Measurements from ENCODE around the gene BRPF1.
A peak's percentile ranks its signal among the peaks of the same experiment; 100 is the strongest.

BRPF1 gene

DNA sequence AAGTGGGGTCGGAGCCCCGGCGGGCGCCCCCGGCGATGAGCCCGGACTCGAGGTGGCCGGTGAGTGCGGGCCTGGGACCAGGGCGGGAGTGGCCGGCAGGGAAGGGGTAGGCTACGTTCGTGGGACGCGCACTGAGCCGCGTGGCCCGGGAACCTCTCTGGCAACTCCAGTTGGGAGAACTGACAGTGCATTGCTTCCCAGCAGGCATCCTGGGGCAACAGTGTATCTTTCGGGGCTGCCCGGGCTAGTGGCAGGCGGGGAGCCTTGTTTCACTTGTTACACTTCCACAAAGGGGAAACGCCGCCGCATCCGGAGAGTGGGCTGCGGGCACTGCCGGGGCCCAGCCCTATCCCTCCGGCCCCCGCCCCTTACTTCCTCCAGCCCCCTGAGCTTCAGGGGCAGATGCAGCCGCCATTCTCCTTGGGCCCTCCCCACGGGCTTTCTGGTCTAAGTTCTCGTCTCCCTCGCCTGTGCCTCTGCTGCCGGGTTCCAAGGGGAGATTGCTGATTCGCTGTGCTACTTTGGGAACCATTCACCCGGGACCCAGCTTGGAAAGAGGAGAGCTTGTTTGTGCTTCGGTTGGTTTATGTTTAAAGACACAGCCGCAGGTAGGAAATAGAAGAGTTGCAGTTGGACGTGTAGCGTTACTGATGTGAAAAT lies 675 bp downstream of the BRPF1 start:
- DNase-seq (ENCODE audit: low read depth in 2 of 2): peak in 1 of 2 donors; percentile 35

DNA sequence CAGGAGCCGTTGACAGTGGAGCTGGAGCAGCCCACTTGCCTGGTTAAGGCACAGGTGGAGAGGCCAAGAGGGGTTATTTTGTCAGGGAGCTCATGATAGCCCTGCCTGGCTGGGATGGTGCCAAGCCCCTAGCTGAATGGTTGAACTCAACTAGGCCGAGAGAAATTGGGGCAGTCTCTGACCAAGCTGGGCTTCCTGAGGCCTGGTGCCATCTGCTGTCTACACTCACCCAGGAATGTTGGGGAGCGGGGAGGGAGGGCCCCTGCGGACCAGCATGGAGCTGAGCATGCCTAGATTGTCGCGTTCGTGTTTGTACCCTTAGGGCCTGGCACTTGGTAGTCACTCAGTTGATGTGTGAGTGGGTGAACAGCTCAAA lies 1.2 kb downstream of the BRPF1 start:
- DNase-seq (ENCODE audit: low read depth in 2 of 2): no peak

GRCh38 chr3:9736831-9737230 lies 5.3 kb downstream of the BRPF1 start:
- DNase-seq (ENCODE audit: low read depth in 2 of 2): no peak

GRCh38 chr3:9739181-9739580 lies 7.6 kb downstream of the BRPF1 start:
- no peak for DNase-seq (ENCODE audit: low read depth in 2 of 2)

DNA sequence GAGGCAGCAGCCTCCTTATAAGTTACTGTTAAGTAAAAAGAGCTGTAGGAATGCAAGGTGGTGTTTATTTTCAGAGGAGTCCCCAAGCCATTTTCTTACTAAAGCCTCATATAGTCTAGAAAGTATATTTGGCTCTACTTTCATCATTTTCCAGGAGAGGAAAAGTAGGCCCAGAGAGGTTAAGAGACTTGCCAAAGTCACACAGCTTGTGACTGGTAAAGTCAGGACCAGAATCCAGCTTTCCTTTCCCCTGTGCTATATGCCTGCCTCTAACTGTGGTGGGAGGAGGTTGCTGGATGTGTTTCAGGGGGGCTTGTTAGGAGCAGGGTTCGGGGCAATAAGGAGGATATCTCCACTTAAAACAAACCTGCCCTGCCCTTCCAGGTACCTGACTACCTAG lies 11.0 kb downstream of the BRPF1 start:
- DNase-seq (ENCODE audit: low read depth in 2 of 2): no peak

DNA sequence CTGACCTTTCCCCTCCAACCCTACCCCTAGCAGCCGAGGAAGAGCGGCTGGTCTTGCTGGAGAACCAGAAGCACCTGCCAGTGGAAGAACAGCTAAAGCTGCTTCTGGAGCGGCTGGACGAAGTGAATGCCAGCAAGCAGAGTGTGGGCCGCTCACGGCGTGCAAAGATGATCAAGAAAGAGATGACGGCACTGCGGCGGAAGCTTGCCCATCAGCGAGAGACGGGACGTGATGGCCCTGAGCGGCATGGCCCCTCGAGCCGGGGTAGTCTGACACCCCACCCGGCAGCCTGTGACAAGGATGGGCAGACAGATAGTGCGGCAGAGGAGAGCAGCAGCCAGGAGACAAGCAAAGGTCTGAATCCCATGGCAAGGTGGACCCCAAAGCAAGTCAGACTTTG lies 12.0 kb downstream of the BRPF1 start:
- DNase-seq (ENCODE audit: low read depth in 2 of 2): no peak

DNA sequence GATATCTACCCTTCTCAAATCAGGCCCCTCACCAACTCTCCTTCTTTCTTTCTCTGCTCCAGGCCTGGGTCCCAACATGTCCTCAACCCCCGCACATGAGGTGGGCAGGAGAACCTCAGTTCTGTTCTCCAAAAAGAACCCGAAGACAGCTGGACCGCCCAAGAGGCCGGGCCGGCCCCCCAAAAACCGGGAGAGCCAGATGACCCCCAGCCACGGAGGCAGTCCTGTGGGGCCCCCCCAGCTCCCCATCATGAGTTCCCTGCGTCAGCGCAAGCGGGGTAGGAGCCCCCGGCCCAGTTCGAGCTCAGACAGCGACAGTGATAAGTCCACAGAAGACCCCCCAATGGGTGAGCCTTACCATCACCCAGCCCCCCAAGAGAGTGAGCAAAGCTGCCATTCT lies 12.6 kb downstream of the BRPF1 start:
- no peak for DNase-seq (ENCODE audit: low read depth in 2 of 2)

DNA sequence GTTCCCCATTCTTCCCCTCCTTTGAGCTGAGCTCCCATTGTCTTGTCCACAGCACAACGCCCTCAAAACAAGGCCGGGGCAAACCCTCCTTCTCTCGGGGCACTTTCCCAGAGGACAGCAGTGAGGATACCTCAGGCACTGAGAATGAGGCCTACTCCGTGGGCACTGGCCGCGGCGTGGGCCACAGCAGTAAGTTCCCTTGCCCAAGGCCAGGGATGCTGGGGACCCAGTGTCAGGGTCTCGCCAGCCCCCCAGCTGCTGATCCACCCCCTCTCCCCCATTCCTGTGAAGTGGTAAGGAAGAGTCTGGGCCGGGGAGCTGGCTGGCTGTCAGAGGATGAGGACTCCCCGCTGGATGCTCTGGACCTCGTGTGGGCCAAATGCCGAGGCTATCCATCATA lies 14.0 kb downstream of the BRPF1 start:
- DNase-seq (ENCODE audit: low read depth in 2 of 2): no peak

GRCh38 chr3:9746330-9746729 lies 14.8 kb downstream of the BRPF1 start:
- DNase-seq (ENCODE audit: low read depth in 2 of 2): no peak

DNA sequence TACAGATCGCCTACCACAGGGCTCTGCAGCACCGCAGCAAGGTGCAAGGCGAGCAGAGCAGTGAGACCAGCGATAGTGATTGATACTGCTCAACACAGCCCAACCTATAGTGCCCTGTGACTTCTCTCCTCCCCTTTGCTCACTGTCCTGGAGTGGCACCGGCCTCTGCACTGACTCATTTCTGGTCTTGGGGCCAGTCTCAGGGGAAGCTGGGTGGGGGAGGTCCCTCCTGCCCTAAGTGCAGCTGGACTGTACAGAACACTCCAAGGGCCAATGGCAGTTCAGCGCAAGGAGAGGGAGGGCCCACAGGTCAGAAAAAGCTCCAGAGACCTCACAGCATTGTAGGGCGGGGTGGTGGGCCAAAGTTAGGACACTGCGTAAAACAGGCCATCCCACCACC lies 15.7 kb downstream of the BRPF1 start:
- no peak for DNase-seq (ENCODE audit: low read depth in 2 of 2)

DNA sequence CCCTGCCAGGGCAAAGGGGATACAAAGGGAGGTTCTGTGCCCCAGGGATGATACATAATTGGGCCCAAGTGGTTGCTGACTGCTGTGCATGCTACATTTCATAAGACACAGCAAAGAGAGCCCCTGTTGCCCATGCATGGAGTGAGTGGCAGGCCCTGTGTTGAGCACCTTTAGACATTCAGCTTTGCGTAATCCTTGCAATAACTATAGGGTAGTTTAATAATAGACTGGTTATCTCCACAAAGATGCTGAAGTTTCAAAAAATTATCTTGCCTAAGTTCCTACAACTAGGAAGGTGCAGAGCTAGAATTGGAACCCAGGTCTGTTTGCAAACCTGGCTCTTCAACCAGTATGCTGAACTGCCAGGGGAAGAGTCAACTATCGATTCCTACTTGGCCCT lies 16.5 kb downstream of the BRPF1 start:
- no peak for DNase-seq (ENCODE audit: low read depth in 2 of 2)

DNA sequence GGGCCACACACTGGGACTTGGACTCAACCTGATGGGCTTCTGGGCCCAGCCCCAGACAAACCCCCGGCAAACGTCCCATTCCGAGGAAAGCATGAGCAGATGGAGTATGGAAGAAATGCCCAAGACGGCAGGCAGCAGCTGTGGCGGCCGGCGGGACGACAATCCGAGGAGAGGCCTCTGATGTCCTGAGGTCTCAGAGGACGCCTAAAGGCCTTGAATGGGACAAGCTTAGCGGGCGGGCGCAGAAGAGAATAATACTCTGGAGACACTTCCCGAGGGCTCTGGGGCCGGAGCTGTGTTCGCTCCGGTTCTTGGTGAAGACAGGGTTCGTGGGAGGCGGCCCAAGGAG lies 17.7 kb downstream of the BRPF1 start:
- no peak for DNase-seq (ENCODE audit: low read depth in 2 of 2)

DNA sequence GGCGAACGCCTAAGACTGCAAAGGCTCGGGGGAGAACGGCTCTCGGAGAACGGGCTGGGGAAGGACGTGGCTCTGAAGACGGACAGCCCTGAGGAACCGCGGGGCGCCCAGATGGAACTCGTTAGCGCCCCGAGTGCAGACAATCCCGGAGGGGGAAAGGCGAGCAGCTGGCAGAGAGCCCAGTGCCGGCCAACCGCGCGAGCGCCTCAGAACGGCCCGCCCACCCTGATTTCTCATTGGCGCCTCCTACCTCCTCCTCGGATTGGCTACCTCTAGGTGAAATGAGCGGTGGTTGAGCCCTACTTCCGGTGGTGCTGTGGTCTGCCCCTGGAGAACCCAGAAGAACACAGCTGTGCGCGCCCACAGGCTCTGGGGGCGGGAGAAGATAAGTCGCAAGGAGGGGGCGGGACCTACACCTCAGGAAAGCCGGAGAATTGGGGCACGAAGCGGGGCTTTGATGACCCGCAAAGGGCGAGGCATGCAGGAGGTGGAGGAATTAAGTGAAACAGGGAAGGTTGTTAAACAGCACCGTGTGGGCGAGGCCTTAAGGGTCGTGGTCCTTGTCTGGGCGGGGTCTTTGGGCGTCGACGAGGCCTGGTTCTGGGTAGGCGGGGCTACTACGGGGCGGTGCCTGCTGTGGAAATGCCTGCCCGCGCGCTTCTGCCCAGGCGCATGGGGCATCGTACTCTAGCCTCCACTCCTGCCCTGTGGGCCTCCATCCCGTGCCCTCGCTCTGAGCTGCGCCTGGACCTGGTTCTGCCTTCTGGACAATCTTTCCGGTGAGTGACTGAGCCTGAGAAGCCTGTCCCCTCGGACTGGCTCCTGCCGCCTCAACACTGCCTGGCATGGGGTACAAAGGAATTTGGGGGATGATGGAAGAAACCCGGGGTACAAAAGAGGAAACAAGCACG lies 18.4 kb downstream of the BRPF1 start, which contains the start of gene OGG1:
Gene OGG1 (plus strand): TSS at position 308 of the 911 bp plus-strand sequence. CDS start 335 bp downstream, at position 643.
- DNase-seq (ENCODE audit: low read depth in 2 of 2): peak; percentile 96 to 97

DNA sequence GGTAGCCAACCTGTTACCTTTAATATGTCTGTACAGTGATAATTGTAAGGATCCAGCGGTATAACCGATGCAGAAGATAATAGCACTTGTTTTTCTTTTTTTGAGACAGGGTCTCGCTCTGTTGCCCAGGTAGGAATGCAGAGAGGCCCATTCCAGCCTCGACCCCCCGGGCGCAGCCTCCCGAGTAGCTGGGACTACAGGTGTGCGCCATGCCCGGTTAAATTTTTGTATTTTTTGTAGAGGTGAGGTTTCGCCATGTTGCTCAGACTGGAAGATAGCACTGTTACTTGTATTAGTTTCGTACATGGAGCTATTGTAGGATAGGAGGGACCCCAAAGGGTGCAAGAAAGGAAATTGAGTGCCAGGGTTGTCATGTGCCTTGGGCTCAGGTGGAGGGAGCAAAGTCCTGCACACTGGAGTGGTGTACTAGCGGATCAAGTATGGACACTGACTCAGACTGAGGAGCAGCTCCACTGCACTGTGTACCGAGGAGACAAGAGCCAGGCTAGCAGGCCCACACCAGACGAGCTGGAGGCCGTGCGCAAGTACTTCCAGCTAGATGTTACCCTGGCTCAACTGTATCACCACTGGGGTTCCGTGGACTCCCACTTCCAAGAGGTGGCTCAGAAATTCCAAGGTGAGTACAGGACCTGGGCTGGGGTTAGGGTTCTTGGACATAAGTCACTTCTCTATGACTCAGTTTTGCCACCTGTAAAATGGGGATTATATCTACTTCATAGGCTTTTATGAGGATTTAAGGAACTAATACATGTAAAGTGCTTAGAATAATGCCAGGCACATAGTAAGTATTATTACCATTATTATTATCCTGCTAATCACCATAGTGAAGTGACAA lies 19.2 kb downstream of the BRPF1 start:
- no peak for DNase-seq (ENCODE audit: low read depth in 2 of 2)

- no peak for DNase-seq (ENCODE audit: low read depth in 2 of 2)
These were observed 23.1 kb downstream of the BRPF1 start for GRCh38 chr3:9754678-9755077.

- no peak for DNase-seq (ENCODE audit: low read depth in 2 of 2)
These were observed 25.9 kb downstream of the BRPF1 start for GRCh38 chr3:9757427-9757826.

DNA sequence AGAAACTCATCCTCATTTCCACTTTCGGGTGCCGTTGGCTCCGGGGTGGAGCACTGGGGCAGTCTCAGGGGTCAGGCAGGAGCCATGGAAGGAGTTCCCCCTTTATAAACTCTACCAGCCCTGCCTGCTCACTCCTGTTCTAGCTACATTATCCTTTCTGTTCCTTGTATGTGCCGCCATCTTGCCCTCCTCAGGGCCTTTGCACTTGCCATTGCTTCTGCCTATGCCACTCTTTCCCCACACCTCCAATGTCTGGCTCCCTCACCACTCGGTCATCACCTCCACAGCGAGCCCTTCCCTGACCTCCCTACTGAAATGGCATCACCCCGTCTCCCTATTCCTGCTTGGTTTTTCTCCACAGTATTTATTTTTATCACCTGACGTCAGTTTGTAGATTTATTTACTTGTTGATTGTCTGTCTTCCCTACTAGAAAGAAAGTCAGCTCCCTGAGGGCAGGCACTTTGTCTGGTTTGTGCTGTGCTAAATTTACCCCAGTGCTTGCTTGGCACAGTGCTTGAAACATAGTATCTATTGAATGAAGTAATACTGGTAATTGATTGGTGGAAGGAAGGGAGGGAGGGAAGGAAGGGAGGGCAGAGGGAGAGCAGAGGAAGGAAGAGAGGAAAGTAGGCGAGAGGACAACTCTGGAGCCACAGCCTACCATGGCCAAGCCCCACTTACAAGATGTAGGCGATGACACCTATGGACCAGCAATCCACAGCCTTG lies 29.4 kb downstream of the BRPF1 start:
- no peak for DNase-seq (ENCODE audit: low read depth in 2 of 2)

- no peak for DNase-seq (ENCODE audit: low read depth in 2 of 2)
These were observed 30.4 kb downstream of the BRPF1 start for GRCh38 chr3:9761919-9762318.

DNA sequence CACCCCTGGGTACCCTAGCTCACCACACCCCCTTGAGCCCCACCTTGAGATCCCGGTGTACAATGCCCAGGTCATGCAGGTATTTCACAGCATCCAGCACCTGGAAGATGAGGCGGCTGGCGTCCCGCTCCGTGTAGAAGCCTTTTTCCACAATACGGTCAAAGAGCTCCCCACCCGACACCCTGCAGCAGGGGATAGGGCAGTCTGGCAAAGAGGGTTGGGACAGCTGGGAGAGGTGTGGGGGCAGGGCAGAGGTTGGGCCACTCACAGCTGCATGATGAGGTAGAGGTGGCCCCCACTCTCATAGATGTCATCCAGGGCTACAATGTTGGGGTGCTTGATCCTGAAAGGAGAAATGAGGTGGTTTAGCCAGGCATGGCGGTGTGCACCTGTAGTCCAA lies 31.3 kb downstream of the BRPF1 start:
- DNase-seq (ENCODE audit: low read depth in 2 of 2): no peak

- DNase-seq (ENCODE audit: low read depth in 2 of 2): no peak
These were observed 34.3 kb downstream of the BRPF1 start for GRCh38 chr3:9765865-9766264.

- DNase-seq (ENCODE audit: low read depth in 2 of 2): no peak
These were observed 35.9 kb downstream of the BRPF1 start for GRCh38 chr3:9767418-9767817.

All from stimulated activated CD8-positive, alpha-beta memory T cell treated with anti-CD3 and anti-CD28 coated beads, Interleukin-7, amount 100 ng/mL, for 4 hours (primary cell).